GM12875 (cell line): ENCODE data around the gene EYS.
"Not testable (repeated sequence)": the region's sequence is repeated elsewhere in the genome, so short reads cannot be mapped to it uniquely, and the experiment has no call there.

Source experiments
- H3K4me3 ChIP-seq: one replicate; pipeline ENCODE4 v1.5.1; 2011; ENCODE audit warnings: low read depth, low read length, control low read depth
- CTCF ChIP-seq: IDR thresholded peaks from 2 replicates; pipeline ENCODE4 v1.5.1; 2011; ENCODE audit warnings: low read depth, mild to moderate bottlenecking, control low read depth, inconsistent platforms, low read length, moderate library complexity, borderline replicate concordance; ENCODE audit not compliant: insufficient read depth

Gene EYS

GRCh38 chr6:65545920-65546319 lies 161.1 kb downstream of the EYS start:
- TF ChIP-seq CTCF, result no peak
- no peak overlapping the region for H3K4me3 ChIP-seq

- H3K4me3 ChIP-seq, result no peak overlapping the region
- TF ChIP-seq CTCF, result no peak
Measured at GRCh38 chr6:65538644-65539043, 168.4 kb downstream of the EYS start.

GRCh38 chr6:65537600-65537999 lies 169.4 kb downstream of the EYS start:
- no peak overlapping the region for H3K4me3 ChIP-seq
- TF ChIP-seq CTCF, result no peak

GRCh38 chr6:65531533-65531932 lies 175.5 kb downstream of the EYS start:
- no peak overlapping the region for H3K4me3 ChIP-seq

GRCh38 chr6:65524232-65524631 lies 182.8 kb downstream of the EYS start:
- no peak for TF ChIP-seq CTCF
- no peak overlapping the region for H3K4me3 ChIP-seq

More at GRCh38 chr6:65531533-65531932, 175.5 kb downstream of the EYS start:
- no peak for TF ChIP-seq CTCF

GRCh38 chr6:65505736-65506135 lies 201.3 kb downstream of the EYS start:
- no peak for TF ChIP-seq CTCF
- no peak overlapping the region for H3K4me3 ChIP-seq

- no peak overlapping the region for H3K4me3 ChIP-seq
- no peak for TF ChIP-seq CTCF
Measured at GRCh38 chr6:65501045-65501444, 206.0 kb downstream of the EYS start.

- H3K4me3 ChIP-seq, result not testable (repeated sequence)
Measured at GRCh38 chr6:65483652-65484051, 223.4 kb downstream of the EYS start.
